ENCODE measurements around the gene NUP62.

NUP62 gene

GRCh38 chr19:49861107-49861506 is 68.2 kb downstream of the NUP62 start (continued):
- TF ChIP-seq ZC3H10 (CRISPR knock-in tag; IDR thresholded peaks at IDR 0.05), result no peak
- no peak for TF ChIP-seq POU6F1 (CRISPR knock-in tag; IDR thresholded peaks at IDR 0.05; ENCODE audit: borderline replicate concordance, low read depth)
- TF ChIP-seq PPARA (CRISPR knock-in tag; IDR thresholded peaks at IDR 0.05; ENCODE audit: borderline replicate concordance), result no peak
- TF ChIP-seq ARNTL (CRISPR knock-in tag; IDR thresholded peaks at IDR 0.05; ENCODE audit: borderline replicate concordance, low read depth), result no peak
- TF ChIP-seq TCF4 (CRISPR knock-in tag; IDR thresholded peaks at IDR 0.05; ENCODE audit: borderline replicate concordance), result no peak
- no peak for TF ChIP-seq CSDC2 (CRISPR knock-in tag; IDR thresholded peaks at IDR 0.05)
- no peak for TF ChIP-seq ISL1 (CRISPR knock-in tag; IDR thresholded peaks at IDR 0.05)
- no peak for TF ChIP-seq OSR1 (CRISPR knock-in tag; IDR thresholded peaks at IDR 0.05)
- TF ChIP-seq ZFP30 (CRISPR knock-in tag; IDR thresholded peaks at IDR 0.05), result no peak
- TF ChIP-seq ZNF565 (CRISPR knock-in tag; conservative IDR thresholded peaks at IDR 0.05; ENCODE audit: low read depth), result no peak
- no peak for TF ChIP-seq ZNF70 (CRISPR knock-in tag; IDR thresholded peaks at IDR 0.05)
- no peak for TF ChIP-seq TSHZ2 (CRISPR knock-in tag; IDR thresholded peaks at IDR 0.05)
- no peak for TF ChIP-seq ESRRG (CRISPR knock-in tag; IDR thresholded peaks at IDR 0.05)

GRCh38 chr19:49860336-49861102 is 68.8 kb downstream of the NUP62 start:
- ATAC-seq, result no peak
- TF ChIP-seq ZFP3 (CRISPR knock-in tag; IDR thresholded peaks at IDR 0.05) (no peak), TCF4 (CRISPR knock-in tag; IDR thresholded peaks at IDR 0.05; ENCODE audit: borderline replicate concordance) (no peak), RARB (CRISPR knock-in tag; IDR thresholded peaks at IDR 0.05) (no peak), CSDC2 (CRISPR knock-in tag; IDR thresholded peaks at IDR 0.05) (no peak), CREB5 (CRISPR knock-in tag; IDR thresholded peaks at IDR 0.05; ENCODE audit: low read depth) (no peak; the same call in 1 of the 2 replicates), ZC3H10 (CRISPR knock-in tag; IDR thresholded peaks at IDR 0.05) (no peak), ARNTL (CRISPR knock-in tag; IDR thresholded peaks at IDR 0.05; ENCODE audit: borderline replicate concordance, low read depth) (no peak), ESRRG (CRISPR knock-in tag; IDR thresholded peaks at IDR 0.05) (no peak), PPARA (CRISPR knock-in tag; IDR thresholded peaks at IDR 0.05; ENCODE audit: borderline replicate concordance) (no peak), GLIS3 (CRISPR knock-in tag; IDR thresholded peaks at IDR 0.05) (no peak), ISL1 (CRISPR knock-in tag; IDR thresholded peaks at IDR 0.05) (no peak), BACH2 (CRISPR knock-in tag; IDR thresholded peaks at IDR 0.05; ENCODE audit: borderline replicate concordance) (no peak)

GRCh38 chr19:49859682-49860335 is 69.5 kb downstream of the NUP62 start:
- ATAC-seq, result no peak
- TF ChIP-seq ZNF565 (CRISPR knock-in tag; conservative IDR thresholded peaks at IDR 0.05; ENCODE audit: low read depth) (no peak), ARNTL (CRISPR knock-in tag; IDR thresholded peaks at IDR 0.05; ENCODE audit: borderline replicate concordance, low read depth) (no peak), CSRNP3 (CRISPR knock-in tag; IDR thresholded peaks at IDR 0.05) (no peak), GLIS3 (CRISPR knock-in tag; IDR thresholded peaks at IDR 0.05) (no peak), BACH2 (CRISPR knock-in tag; IDR thresholded peaks at IDR 0.05; ENCODE audit: borderline replicate concordance) (no peak), ZFP30 (CRISPR knock-in tag; IDR thresholded peaks at IDR 0.05) (no peak), TOX (CRISPR knock-in tag; IDR thresholded peaks at IDR 0.05; ENCODE audit: borderline replicate concordance) (no peak), POU6F1 (CRISPR knock-in tag; IDR thresholded peaks at IDR 0.05; ENCODE audit: borderline replicate concordance, low read depth) (no peak), ZFP3 (CRISPR knock-in tag; IDR thresholded peaks at IDR 0.05) (no peak), ZC3H10 (CRISPR knock-in tag; IDR thresholded peaks at IDR 0.05) (no peak), ESRRG (CRISPR knock-in tag; IDR thresholded peaks at IDR 0.05) (no peak), CREB5 (CRISPR knock-in tag; IDR thresholded peaks at IDR 0.05; ENCODE audit: low read depth) (no peak), TCF4 (CRISPR knock-in tag; IDR thresholded peaks at IDR 0.05; ENCODE audit: borderline replicate concordance) (no peak), ISL1 (CRISPR knock-in tag; IDR thresholded peaks at IDR 0.05) (no peak), PPARA (CRISPR knock-in tag; IDR thresholded peaks at IDR 0.05; ENCODE audit: borderline replicate concordance) (no peak), OSR1 (CRISPR knock-in tag; IDR thresholded peaks at IDR 0.05) (no peak), ZNF8 (CRISPR knock-in tag; IDR thresholded peaks at IDR 0.05) (no peak), ZNF70 (CRISPR knock-in tag; IDR thresholded peaks at IDR 0.05) (no peak)
